Measurements from ENCODE around the gene KIAA0513. TPM values are rescaled to one million over a fixed set of nuclear protein-coding genes. Genes with fewer than 3 reads are reported as not detected.

The KIAA0513 gene
- 12.9 and 30.4 TPM in 2 replicates for total RNA-seq (ENCODE audit: low replicate concordance)
- long read RNA-seq, full-length matches to known transcripts = 2 of 6 reads
- long read RNA-seq, partial matches to known transcripts = 2 of 6 reads
- long read RNA-seq, other reads (novel, unspliced or antisense) = 2 of 6 reads

DNA sequence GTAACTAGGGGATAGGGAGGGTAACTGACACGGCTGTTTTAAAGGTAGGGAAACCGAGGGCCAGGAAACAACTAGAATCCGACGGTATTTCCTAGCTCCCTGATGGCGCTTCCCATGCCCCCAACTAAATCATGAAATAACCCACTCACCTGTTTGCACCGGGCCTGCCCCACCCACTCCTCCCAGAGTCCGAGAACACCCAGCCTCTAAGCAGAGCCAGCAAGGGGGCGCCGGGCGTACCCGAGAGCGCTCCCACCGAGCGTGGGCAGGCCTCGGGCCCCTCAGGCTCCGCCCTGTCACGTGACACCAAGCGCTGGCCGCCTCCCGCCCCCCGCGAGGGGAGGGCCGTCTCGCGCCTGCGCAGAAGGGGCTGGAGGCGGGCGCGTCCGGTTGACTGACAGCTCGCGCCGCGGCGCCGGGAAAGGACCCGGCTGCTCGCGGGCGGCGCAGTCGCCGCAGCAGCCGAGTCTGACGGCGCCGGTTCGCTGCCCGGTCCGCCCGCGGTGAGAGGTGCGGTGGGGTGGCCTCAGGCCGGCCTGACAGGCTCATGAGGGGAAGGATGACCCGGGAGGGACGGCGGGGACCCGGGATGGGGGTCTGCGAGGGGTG lies at the start of gene KIAA0513:
Gene KIAA0513, plus strand, starts transcription at position 447 of the 609 bp plus-strand sequence. CDS start 39,277 bp downstream, outside the sequence.
- H3K27me3 Mint-ChIP-seq = peaks cover 22% of the 10 kb centered on the region
- H3K4me1 Mint-ChIP-seq (ENCODE audit: unreplicated experiment) = peaks cover 19% of the 10 kb centered on the region
- peak; percentile 99 for DNase-seq (ENCODE audit: extremely low spot score, unreplicated experiment)
- no peaks in the 10 kb centered on the region for H3K9me3 Mint-ChIP-seq
- no peaks in the 10 kb centered on the region for H3K36me3 Mint-ChIP-seq
- H3K4me3 Mint-ChIP-seq = peak within 1 kb of the TSS; percentile 95
- H3K27ac Mint-ChIP-seq = peak within 1 kb of the TSS; percentile 94
- TF ChIP-seq, protein P1, sequence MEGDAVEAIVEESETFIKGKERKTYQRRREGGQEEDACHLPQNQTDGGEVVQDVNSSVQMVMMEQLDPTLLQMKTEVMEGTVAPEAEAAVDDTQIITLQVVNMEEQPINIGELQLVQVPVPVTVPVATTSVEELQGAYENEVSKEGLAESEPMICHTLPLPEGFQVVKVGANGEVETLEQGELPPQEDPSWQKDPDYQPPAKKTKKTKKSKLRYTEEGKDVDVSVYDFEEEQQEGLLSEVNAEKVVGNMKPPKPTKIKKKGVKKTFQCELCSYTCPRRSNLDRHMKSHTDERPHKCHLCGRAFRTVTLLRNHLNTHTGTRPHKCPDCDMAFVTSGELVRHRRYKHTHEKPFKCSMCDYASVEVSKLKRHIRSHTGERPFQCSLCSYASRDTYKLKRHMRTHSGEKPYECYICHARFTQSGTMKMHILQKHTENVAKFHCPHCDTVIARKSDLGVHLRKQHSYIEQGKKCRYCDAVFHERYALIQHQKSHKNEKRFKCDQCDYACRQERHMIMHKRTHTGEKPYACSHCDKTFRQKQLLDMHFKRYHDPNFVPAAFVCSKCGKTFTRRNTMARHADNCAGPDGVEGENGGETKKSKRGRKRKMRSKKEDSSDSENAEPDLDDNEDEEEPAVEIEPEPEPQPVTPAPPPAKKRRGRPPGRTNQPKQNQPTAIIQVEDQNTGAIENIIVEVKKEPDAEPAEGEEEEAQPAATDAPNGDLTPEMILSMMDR (conservative IDR thresholded peaks at IDR 0.05) = no peak

- peaks cover 29% of the 10 kb centered on the region for H3K36me3 Mint-ChIP-seq
- no peaks in the 10 kb centered on the region for H3K27me3 Mint-ChIP-seq
- H3K9me3 Mint-ChIP-seq = no peaks in the 10 kb centered on the region
- H3K4me3 Mint-ChIP-seq = no peak overlapping the region
- TF ChIP-seq, protein P1 (conservative IDR thresholded peaks at IDR 0.05) = no peak
- peaks cover 18% of the 10 kb centered on the region for H3K4me1 Mint-ChIP-seq (ENCODE audit: unreplicated experiment)
- H3K27ac Mint-ChIP-seq = no peak overlapping the region
- DNase-seq (ENCODE audit: extremely low spot score, unreplicated experiment) = no peak
These were observed 48.1 kb upstream of the KIAA0513 start for GRCh38 chr16:84979516-84979915.

DNA sequence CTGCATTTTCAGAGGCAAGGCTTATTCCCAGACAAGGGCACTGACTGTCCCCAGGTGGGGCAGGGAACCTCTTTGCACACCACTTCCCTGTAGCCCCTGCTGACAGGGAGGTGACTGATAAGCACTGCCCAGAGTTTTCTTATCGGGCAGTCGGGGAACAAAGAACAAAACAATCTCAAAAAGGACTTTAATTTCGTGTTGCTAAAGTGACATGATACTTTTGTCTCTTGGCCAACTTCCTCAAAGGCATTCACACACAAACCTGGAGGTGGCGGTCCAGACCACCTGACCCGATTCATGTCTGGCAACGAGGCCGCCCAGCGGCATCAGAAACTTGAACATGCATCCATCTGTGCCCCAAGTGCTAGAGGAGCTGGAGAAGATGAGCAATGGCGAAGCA lies 45.2 kb upstream of the KIAA0513 start:
- TF ChIP-seq, protein P1 (conservative IDR thresholded peaks at IDR 0.05) = no peak
- Mint-ChIP-seq H3K4me3 (peak overlapping the region; percentile 35), H3K27me3 (no peaks in the 10 kb centered on the region), H3K4me1 (ENCODE audit: unreplicated experiment) (peaks cover 20% of the 10 kb centered on the region), H3K27ac (no peak overlapping the region), H3K36me3 (peaks cover 34% of the 10 kb centered on the region), H3K9me3 (no peaks in the 10 kb centered on the region)
- DNase-seq (ENCODE audit: extremely low spot score, unreplicated experiment) = no peak

DNA sequence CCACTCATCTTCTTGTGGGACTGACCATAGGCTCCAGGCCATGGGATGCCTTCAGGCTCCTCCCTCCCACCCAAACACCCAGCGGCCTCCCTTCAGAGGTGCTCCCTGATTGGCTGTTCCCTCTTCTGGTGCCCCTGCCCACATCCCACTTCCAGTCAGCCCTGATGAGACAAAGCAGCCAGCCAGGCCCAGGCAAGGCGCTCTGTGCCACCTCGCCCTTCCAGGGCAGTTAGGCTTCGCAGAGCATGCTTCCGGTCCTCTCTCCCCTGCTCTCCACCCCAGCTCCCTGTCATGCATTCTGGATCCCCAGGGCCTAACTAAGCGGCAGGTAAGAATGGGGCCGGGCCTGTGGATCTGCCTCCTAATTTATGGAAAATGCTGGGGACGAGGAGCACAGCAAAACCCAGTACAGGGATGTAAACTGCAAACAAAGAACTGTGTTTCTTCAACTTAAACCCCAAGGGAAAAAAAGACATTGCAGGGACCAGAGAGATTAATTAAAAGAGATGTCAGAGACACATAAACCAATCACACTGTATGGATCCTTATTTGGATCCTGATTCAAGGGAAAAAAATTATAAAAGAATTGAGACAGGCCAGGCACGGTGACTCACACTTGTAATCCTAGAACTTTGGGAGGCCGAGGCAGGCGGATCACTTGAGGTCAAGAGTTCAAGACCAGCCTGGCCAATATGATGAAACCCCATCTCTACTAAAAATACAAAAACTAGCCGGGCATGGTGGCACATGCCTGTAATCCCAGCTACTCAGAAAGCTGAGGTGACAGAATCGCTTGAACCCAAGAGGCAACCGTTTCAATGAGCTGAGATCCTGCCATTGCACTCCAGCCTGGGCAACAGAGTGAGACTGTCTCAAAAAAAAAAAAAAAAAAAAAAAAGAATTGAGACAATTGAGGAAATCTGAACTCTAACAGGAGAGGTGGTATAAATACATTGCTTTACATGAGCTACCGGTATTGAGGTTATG lies 42.2 kb upstream of the KIAA0513 start:
- Mint-ChIP-seq H3K4me1 (ENCODE audit: unreplicated experiment) (peaks cover 24% of the 10 kb centered on the region), H3K36me3 (peaks cover 46% of the 10 kb centered on the region)
- DNase-seq (ENCODE audit: extremely low spot score, unreplicated experiment) = no peak

DNA sequence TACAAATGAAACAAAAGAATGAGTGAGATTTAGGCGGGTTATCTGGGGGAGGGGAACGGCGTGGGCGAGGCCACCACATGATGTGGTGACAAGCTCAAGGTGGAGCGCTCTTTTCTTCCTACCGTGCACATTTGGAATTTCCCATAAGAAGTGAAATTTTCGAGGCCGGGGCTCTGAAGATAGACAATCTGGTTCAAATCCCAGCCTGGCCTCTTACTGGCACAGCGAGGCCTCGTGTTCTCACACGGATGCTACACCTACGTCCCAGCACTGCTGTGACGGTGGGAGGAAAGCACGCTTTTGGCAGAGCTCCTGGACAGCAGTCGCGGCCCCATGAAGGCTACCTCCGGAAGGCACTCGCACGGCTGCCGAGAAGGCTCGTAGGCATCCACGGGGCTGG lies 41.5 kb upstream of the KIAA0513 start:
- H3K27ac Mint-ChIP-seq = no peak overlapping the region
- peaks cover 24% of the 10 kb centered on the region for H3K4me1 Mint-ChIP-seq (ENCODE audit: unreplicated experiment)
- TF ChIP-seq, protein P1 (conservative IDR thresholded peaks at IDR 0.05) = no peak

More for the DNA sequence above, 42.2 kb upstream of the KIAA0513 start:
- Mint-ChIP-seq H3K27me3 (no peaks in the 10 kb centered on the region), H3K27ac (peak overlapping the region; percentile 8), H3K9me3 (no peaks in the 10 kb centered on the region), H3K4me3 (no peak overlapping the region)
- TF ChIP-seq, protein P1 (conservative IDR thresholded peaks at IDR 0.05) = no peak

More for the DNA sequence above, 41.5 kb upstream of the KIAA0513 start:
- no peaks in the 10 kb centered on the region for H3K9me3 Mint-ChIP-seq
- no peak for DNase-seq (ENCODE audit: extremely low spot score, unreplicated experiment)
- H3K27me3 Mint-ChIP-seq = no peaks in the 10 kb centered on the region
- peaks cover 40% of the 10 kb centered on the region for H3K36me3 Mint-ChIP-seq
- H3K4me3 Mint-ChIP-seq = no peak overlapping the region
